Measurements from ENCODE around the gene PLA2G4F.

The PLA2G4F gene

GRCh38 chr15:42147431-42147735, 9.1 kb downstream of the PLA2G4F start:
- DNase-seq (ENCODE audit: low read depth in 2 of 2, low spot score in 1 of 2): no peak

- DNase-seq (ENCODE audit: low read depth in 2 of 2, low spot score in 1 of 2): no peak
Measured at GRCh38 chr15:42146551-42147430, 9.6 kb downstream of the PLA2G4F start.

- no peak for DNase-seq (ENCODE audit: low read depth in 2 of 2, low spot score in 1 of 2)
Measured at GRCh38 chr15:42145546-42146455, 10.6 kb downstream of the PLA2G4F start.

GRCh38 chr15:42144841-42145375, 11.5 kb downstream of the PLA2G4F start:
- DNase-seq (ENCODE audit: low read depth in 2 of 2, low spot score in 1 of 2): no peak

GRCh38 chr15:42143866-42144625, 12.4 kb downstream of the PLA2G4F start:
- no peak for DNase-seq (ENCODE audit: low read depth in 2 of 2, low spot score in 1 of 2)

GRCh38 chr15:42143356-42143755, 13.1 kb downstream of the PLA2G4F start:
- no peak for DNase-seq (ENCODE audit: low read depth in 2 of 2, low spot score in 1 of 2)

- no peak for DNase-seq (ENCODE audit: low read depth in 2 of 2, low spot score in 1 of 2)
Measured at GRCh38 chr15:42141795-42142667, 14.4 kb downstream of the PLA2G4F start.

GRCh38 chr15:42141246-42141645, 15.2 kb downstream of the PLA2G4F start:
- DNase-seq (ENCODE audit: low read depth in 2 of 2, low spot score in 1 of 2): no peak

GRCh38 chr15:42140383-42141070, 15.9 kb downstream of the PLA2G4F start:
- DNase-seq (ENCODE audit: low read depth in 2 of 2, low spot score in 1 of 2): no peak

- no peak for DNase-seq (ENCODE audit: low read depth in 2 of 2, low spot score in 1 of 2)
Measured at GRCh38 chr15:42139596-42139995, 16.8 kb downstream of the PLA2G4F start.

GRCh38 chr15:42138968-42139386, 17.5 kb downstream of the PLA2G4F start:
- DNase-seq (ENCODE audit: low read depth in 2 of 2, low spot score in 1 of 2): no peak

GRCh38 chr15:42138411-42138810, 18.0 kb downstream of the PLA2G4F start:
- no peak for DNase-seq (ENCODE audit: low read depth in 2 of 2, low spot score in 1 of 2)

- no peak for DNase-seq (ENCODE audit: low read depth in 2 of 2, low spot score in 1 of 2)
Measured at GRCh38 chr15:42137461-42138261, 18.8 kb downstream of the PLA2G4F start.

GRCh38 chr15:42136513-42136912, 19.9 kb downstream of the PLA2G4F start:
- no peak for DNase-seq (ENCODE audit: low read depth in 2 of 2, low spot score in 1 of 2)

- DNase-seq (ENCODE audit: low read depth in 2 of 2, low spot score in 1 of 2): no peak
Measured at GRCh38 chr15:42135351-42135750, 21.1 kb downstream of the PLA2G4F start.

GRCh38 chr15:42134617-42135245, 21.7 kb downstream of the PLA2G4F start:
- no peak for DNase-seq (ENCODE audit: low read depth in 2 of 2, low spot score in 1 of 2)

- DNase-seq (ENCODE audit: low read depth in 2 of 2, low spot score in 1 of 2): peak in 1 of 2 donors; percentile 15
Measured at GRCh38 chr15:42133886-42134502, 22.4 kb downstream of the PLA2G4F start.

- DNase-seq (ENCODE audit: low read depth in 2 of 2, low spot score in 1 of 2): no peak
Measured at GRCh38 chr15:42133356-42133755, 23.1 kb downstream of the PLA2G4F start.

All from stimulated activated CD8-positive, alpha-beta memory T cell treated with anti-CD3 and anti-CD28 coated beads, Interleukin-4, amount 100 ng/mL, for 1 hour (primary cell).